ENCODE measurements around the gene OST4.

- no peak for TF ChIP-seq CTCF (IDR thresholded peaks at IDR 0.05)
- no peak for TF ChIP-seq POLR2A (IDR thresholded peaks at IDR 0.05)
Measured at GRCh38 chr2:27076323-27076722, 4.9 kb upstream of the OST4 start.
